ENCODE results near the gene ISX. TPM values are rescaled to one million over a fixed set of nuclear protein-coding genes. Genes with fewer than 3 reads are reported as not detected.

ISX gene
- total RNA-seq, 1 experiment from 2014 or later = not detected

GRCh38 chr22:35102663-35103062 is 36.7 kb downstream of the ISX start:
- Mint-ChIP-seq H3K9me3 (ENCODE audit: unreplicated experiment) (peaks cover 13% of the 10 kb centered on the region), H3K27ac (ENCODE audit: low read depth, unreplicated experiment) (no peak overlapping the region), H3K27me3 (ENCODE audit: insufficient read depth, unreplicated experiment) (no peaks in the 10 kb centered on the region), H3K4me1 (ENCODE audit: insufficient read depth, unreplicated experiment) (no peaks in the 10 kb centered on the region), H3K4me3 (ENCODE audit: unreplicated experiment) (no peak overlapping the region), H3K36me3 (ENCODE audit: insufficient read depth, unreplicated experiment) (peaks cover 4% of the 10 kb centered on the region)
- BruUV-seq (replicated peaks) = no TSS peak
- intact Hi-C loops (cut with micrococcal nuclease) = no loop called here
- ChIA-PET POLR2A (no interaction called here), CTCF (interaction anchor here (0.9 to 1.1 kb wide), 2 partner anchors 54 to 72 kb away, joined by 3 read pairs; no protein-coding TSS in a partner anchor)
- TF ChIP-seq CTCF (IDR thresholded peaks at IDR 0.05; ENCODE audit: unreplicated experiment) = no peak
- DNase-seq (ENCODE audit: unreplicated experiment) = peak; percentile 13

- peaks cover 3% of the 10 kb centered on the region for H3K36me3 Mint-ChIP-seq (ENCODE audit: insufficient read depth, unreplicated experiment)
- intact Hi-C loops (cut with micrococcal nuclease) = no loop called here
- no peaks in the 10 kb centered on the region for H3K27me3 Mint-ChIP-seq (ENCODE audit: insufficient read depth, unreplicated experiment)
- no peak overlapping the region for H3K27ac Mint-ChIP-seq (ENCODE audit: low read depth, unreplicated experiment)
- H3K9me3 Mint-ChIP-seq (ENCODE audit: unreplicated experiment) = peaks cover 20% of the 10 kb centered on the region
- TF ChIP-seq CTCF (IDR thresholded peaks at IDR 0.05; ENCODE audit: unreplicated experiment) = no peak
- POLR2A ChIA-PET = no interaction called here
- BruUV-seq (replicated peaks) = no TSS peak
- no peaks in the 10 kb centered on the region for H3K4me1 Mint-ChIP-seq (ENCODE audit: insufficient read depth, unreplicated experiment)
- CTCF ChIA-PET = no interaction called here
- no peak for DNase-seq (ENCODE audit: unreplicated experiment)
- no peak overlapping the region for H3K4me3 Mint-ChIP-seq (ENCODE audit: unreplicated experiment)
Measured at GRCh38 chr22:35103761-35104160, 37.8 kb downstream of the ISX start.

GRCh38 chr22:35104491-35104890 is 38.5 kb downstream of the ISX start:
- Mint-ChIP-seq H3K27me3 (ENCODE audit: insufficient read depth, unreplicated experiment) (no peaks in the 10 kb centered on the region), H3K4me3 (ENCODE audit: unreplicated experiment) (no peak overlapping the region), H3K36me3 (ENCODE audit: insufficient read depth, unreplicated experiment) (no peaks in the 10 kb centered on the region), H3K27ac (ENCODE audit: low read depth, unreplicated experiment) (no peak overlapping the region), H3K9me3 (ENCODE audit: unreplicated experiment) (peaks cover 21% of the 10 kb centered on the region), H3K4me1 (ENCODE audit: insufficient read depth, unreplicated experiment) (no peaks in the 10 kb centered on the region)
- intact Hi-C loops (cut with micrococcal nuclease) = no loop called here
- no TSS peak for BruUV-seq (replicated peaks)
- TF ChIP-seq CTCF (IDR thresholded peaks at IDR 0.05; ENCODE audit: unreplicated experiment) = no peak
- DNase-seq (ENCODE audit: unreplicated experiment) = no peak
- ChIA-PET POLR2A (no interaction called here), CTCF (no interaction called here)

GRCh38 chr22:35109616-35110015 is 43.7 kb downstream of the ISX start:
- intact Hi-C loops (cut with micrococcal nuclease) = no loop called here
- CTCF ChIA-PET = no interaction called here
- Mint-ChIP-seq H3K27me3 (ENCODE audit: insufficient read depth, unreplicated experiment) (no peaks in the 10 kb centered on the region), H3K4me1 (ENCODE audit: insufficient read depth, unreplicated experiment) (no peaks in the 10 kb centered on the region), H3K4me3 (ENCODE audit: unreplicated experiment) (no peak overlapping the region), H3K27ac (ENCODE audit: low read depth, unreplicated experiment) (no peak overlapping the region), H3K9me3 (ENCODE audit: unreplicated experiment) (peaks cover 27% of the 10 kb centered on the region), H3K36me3 (ENCODE audit: insufficient read depth, unreplicated experiment) (peaks cover 6% of the 10 kb centered on the region)
- no peak for DNase-seq (ENCODE audit: unreplicated experiment)
- BruUV-seq (replicated peaks) = no TSS peak
- POLR2A ChIA-PET = no interaction called here
- no peak for TF ChIP-seq CTCF (IDR thresholded peaks at IDR 0.05; ENCODE audit: unreplicated experiment)

Measured in MCF 10A (cell line).